Neural cell (in vitro differentiated cells): ENCODE results near the gene GSK3B. TPM values are rescaled to one million over a fixed set of nuclear protein-coding genes. Genes with fewer than 3 reads are reported as not detected.

Experiments
- H2AFZ ChIP-seq: fragments of 200-600, 300-800 bp; sonication (generic), shearing (Covaris generic); 2 replicates; pipeline ENCODE4 v1.6.0; 2014; ENCODE audit warnings: low read depth, mild to moderate bottlenecking, antibody characterized with exemption, low read length, moderate library complexity
- H3F3A ChIP-seq: fragments of 200-600 bp; shearing (Covaris generic); 2 replicates; pipeline ENCODE4 v1.6.1; 2016; ENCODE audit warnings: mild to moderate bottlenecking, moderate library complexity, mixed read lengths, antibody characterized with exemption, low read length; ENCODE audit not compliant: insufficient read depth, poor library complexity, severe bottlenecking
- H3K27ac ChIP-seq: fragments of 200-600, 300-800 bp; sonication (generic), shearing (Covaris generic); 2 replicates; pipeline ENCODE4 v1.5.1; 2014; ENCODE audit warnings: mild to moderate bottlenecking, low read length, moderate library complexity
- H3K27me3 ChIP-seq: fragments of 300-800, 200-600 bp; sonication (generic), shearing (Covaris generic); 2 replicates; pipeline ENCODE4 v1.6.0; 2014; ENCODE audit warnings: mild to moderate bottlenecking, low read depth, low read length, moderate library complexity; ENCODE audit not compliant: insufficient read depth
- H3K36me3 ChIP-seq: fragments of 300-800, 200-600 bp; sonication (generic), shearing (Covaris generic); 2 replicates; pipeline ENCODE4 v1.5.1; 2014; ENCODE audit warnings: mild to moderate bottlenecking, antibody characterized with exemption, low read length, moderate library complexity; ENCODE audit not compliant: insufficient read depth
- H3K4me2 ChIP-seq: fragments of 300-800, 200-600 bp; sonication (generic), shearing (Covaris generic); 2 replicates; pipeline ENCODE4 v1.6.0; 2014; ENCODE audit warnings: mild to moderate bottlenecking, low read length
- H3K4me3 ChIP-seq: fragments of 300-800, 200-600 bp; sonication (generic), shearing (Covaris generic); 2 replicates; pipeline ENCODE4 v1.5.1; 2014; ENCODE audit warnings: mild to moderate bottlenecking, low read length, moderate library complexity
- H3K79me2 ChIP-seq: fragments of 200-600 bp; shearing (Covaris generic); replicated peaks from 2 replicates; pipeline ENCODE4 v1.6.0; 2014; ENCODE audit warnings: mild to moderate bottlenecking, low read length, moderate library complexity; ENCODE audit not compliant: insufficient read depth
- H3K9ac ChIP-seq: fragments of 300-800, 200-600 bp; sonication (generic), shearing (Covaris generic); 2 replicates; pipeline ENCODE4 v1.6.1; 2016; ENCODE audit warnings: mild to moderate bottlenecking, low read length, mixed read lengths
- H3K9me2 ChIP-seq: fragments of 200-600 bp; shearing (Covaris generic); 2 replicates; pipeline ENCODE4 v1.6.1; 2016; ENCODE audit warnings: mild to moderate bottlenecking, low read length, mixed read lengths; ENCODE audit not compliant: insufficient read depth
- H3K9me3 ChIP-seq: fragments of 200-600, 300-800 bp; sonication (generic), shearing (Covaris generic); 2 replicates; pipeline ENCODE4 v1.6.1; 2016; ENCODE audit warnings: mild to moderate bottlenecking, mixed run types, low read length, moderate library complexity, mixed read lengths
- H4K20me1 ChIP-seq: fragments of 200-600 bp; shearing (Covaris generic); 2 replicates; pipeline ENCODE4 v1.6.1; 2016; ENCODE audit warnings: mild to moderate bottlenecking, mixed run types; ENCODE audit not compliant: insufficient read depth
- EP300 ChIP-seq: fragments of 450-650 bp; conservative IDR thresholded peaks from 2 replicates; pipeline ENCODE4 v1.6.1; 2014; ENCODE audit warnings: antibody characterized with exemption, mild to moderate bottlenecking, moderate library complexity; ENCODE audit not compliant: poor library complexity, severe bottlenecking
- EZH2 ChIP-seq: fragments of 200-600, 300-800 bp; shearing (Covaris generic), sonication (generic); IDR thresholded peaks from 2 replicates; pipeline ENCODE4 v1.6.1; 2014; ENCODE audit warnings: antibody characterized with exemption, low read length, borderline replicate concordance, mild to moderate bottlenecking; ENCODE audit not compliant: insufficient read depth, poor library complexity, severe bottlenecking
- MXI1 ChIP-seq: fragments of 450-650 bp; conservative IDR thresholded peaks from 2 replicates; pipeline ENCODE4 v1.6.1; 2014; ENCODE audit warnings: antibody characterized with exemption, mild to moderate bottlenecking; ENCODE audit not compliant: poor library complexity, severe bottlenecking
- POLR2AphosphoS5 ChIP-seq: IDR thresholded peaks from 2 replicates; pipeline ENCODE4 v1.6.1; 2012
- RAD21 ChIP-seq: fragments of 450-650 bp; conservative IDR thresholded peaks from 2 replicates; pipeline ENCODE4 v1.6.1; 2014; ENCODE audit warnings: antibody characterized with exemption, mild to moderate bottlenecking, moderate library complexity
- SMC3 ChIP-seq: fragments of 450-650 bp; conservative IDR thresholded peaks from 2 replicates; pipeline ENCODE4 v1.6.1; 2014; ENCODE audit warnings: antibody characterized with exemption, mild to moderate bottlenecking, moderate library complexity; ENCODE audit not compliant: poor library complexity
- TAF1 ChIP-seq: IDR thresholded peaks from 2 replicates; pipeline ENCODE4 v1.6.1; 2012; ENCODE audit warnings: low read depth
- polyA plus RNA-seq: library from polyadenylated mRNA; depleted of rRNA; stranded (reverse); fragments of >200 nt; gene quantifications from 2 replicates; pipeline ENCODE4 v1.2.3, GENCODE V29; 2014
- TF ChIP-seq, protein P1 (sequence below): IDR thresholded peaks from 2 replicates; pipeline ENCODE4 v1.6.1; 2012; ENCODE audit warnings: borderline replicate concordance
- TF ChIP-seq, protein P2 (sequence below): fragments of 450-650 bp; IDR thresholded peaks from 2 replicates; pipeline ENCODE4 v1.5.1; 2014; ENCODE audit warnings: antibody characterized with exemption, mild to moderate bottlenecking, moderate library complexity; ENCODE audit not compliant: poor library complexity, severe bottlenecking

Gene GSK3B
- polyA plus RNA-seq, 1 donor from 2014 or later: 48.5 TPM

DNA sequence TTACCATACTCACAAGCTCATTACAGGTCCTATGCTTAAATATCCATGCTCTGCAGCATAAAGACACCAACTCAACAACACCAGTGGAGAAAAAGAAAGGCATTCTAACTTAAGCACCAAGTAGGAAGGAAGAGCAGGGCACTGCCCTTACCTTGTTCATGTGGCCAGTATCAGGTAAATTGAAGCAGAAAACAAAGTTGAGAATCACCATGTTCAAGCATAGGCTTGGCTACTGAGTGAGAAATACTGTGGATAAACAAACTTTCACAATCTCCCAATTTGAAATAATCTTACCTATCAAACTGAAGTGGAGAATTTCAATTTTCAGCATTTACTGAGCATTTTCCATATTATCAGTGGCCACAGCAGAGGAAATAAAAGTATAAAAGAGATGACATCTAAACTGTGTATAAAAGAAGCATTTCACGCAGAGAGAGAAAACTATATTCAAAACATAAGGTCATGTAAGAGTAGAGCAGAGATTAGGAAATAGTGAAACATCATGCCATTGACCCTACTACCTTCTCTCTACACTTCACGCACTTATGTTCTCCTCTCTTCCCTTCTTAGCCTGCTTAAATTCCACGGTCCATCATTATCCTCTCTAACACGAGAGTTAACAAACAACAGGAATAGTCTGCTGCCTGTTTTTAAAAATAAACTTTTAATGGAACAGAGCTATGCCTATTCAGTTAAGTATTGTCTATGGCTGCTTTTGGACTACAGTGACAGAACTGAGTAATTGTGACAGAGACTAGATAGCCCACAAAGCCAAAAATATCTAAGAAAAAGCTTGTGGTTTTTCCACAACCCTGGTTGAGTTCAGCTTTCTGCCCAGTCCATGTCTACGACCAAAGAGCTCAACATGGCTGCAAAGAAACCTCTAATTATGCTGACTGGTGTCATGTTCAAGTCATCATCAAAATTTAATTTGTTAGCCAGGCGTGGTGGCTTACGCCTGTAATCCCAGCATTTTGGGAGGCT, 169.8 kb downstream of the GSK3B start:
- Histone ChIP-seq H3K36me3 (no peaks in the 10 kb centered on the region), H3K9ac (no peak overlapping the region), H3K79me2 (peaks cover 42% of the 10 kb centered on the region), H3F3A (no peaks in the 10 kb centered on the region), H3K4me3 (no peak overlapping the region), H2AFZ (no peak overlapping the region), H3K9me3 (no peaks in the 10 kb centered on the region), H3K4me2 (no peak overlapping the region), H3K9me2 (no peaks in the 10 kb centered on the region), H3K27ac (no peak overlapping the region), H4K20me1 (no peaks in the 10 kb centered on the region), H3K27me3 (no peaks in the 10 kb centered on the region)
- no peak for TF ChIP-seq RAD21
- no peak for TF ChIP-seq MXI1
- no peak for TF ChIP-seq EZH2
- TF ChIP-seq, protein P1, sequence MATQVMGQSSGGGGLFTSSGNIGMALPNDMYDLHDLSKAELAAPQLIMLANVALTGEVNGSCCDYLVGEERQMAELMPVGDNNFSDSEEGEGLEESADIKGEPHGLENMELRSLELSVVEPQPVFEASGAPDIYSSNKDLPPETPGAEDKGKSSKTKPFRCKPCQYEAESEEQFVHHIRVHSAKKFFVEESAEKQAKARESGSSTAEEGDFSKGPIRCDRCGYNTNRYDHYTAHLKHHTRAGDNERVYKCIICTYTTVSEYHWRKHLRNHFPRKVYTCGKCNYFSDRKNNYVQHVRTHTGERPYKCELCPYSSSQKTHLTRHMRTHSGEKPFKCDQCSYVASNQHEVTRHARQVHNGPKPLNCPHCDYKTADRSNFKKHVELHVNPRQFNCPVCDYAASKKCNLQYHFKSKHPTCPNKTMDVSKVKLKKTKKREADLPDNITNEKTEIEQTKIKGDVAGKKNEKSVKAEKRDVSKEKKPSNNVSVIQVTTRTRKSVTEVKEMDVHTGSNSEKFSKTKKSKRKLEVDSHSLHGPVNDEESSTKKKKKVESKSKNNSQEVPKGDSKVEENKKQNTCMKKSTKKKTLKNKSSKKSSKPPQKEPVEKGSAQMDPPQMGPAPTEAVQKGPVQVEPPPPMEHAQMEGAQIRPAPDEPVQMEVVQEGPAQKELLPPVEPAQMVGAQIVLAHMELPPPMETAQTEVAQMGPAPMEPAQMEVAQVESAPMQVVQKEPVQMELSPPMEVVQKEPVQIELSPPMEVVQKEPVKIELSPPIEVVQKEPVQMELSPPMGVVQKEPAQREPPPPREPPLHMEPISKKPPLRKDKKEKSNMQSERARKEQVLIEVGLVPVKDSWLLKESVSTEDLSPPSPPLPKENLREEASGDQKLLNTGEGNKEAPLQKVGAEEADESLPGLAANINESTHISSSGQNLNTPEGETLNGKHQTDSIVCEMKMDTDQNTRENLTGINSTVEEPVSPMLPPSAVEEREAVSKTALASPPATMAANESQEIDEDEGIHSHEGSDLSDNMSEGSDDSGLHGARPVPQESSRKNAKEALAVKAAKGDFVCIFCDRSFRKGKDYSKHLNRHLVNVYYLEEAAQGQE: no peak
- TF ChIP-seq EP300: no peak
- TF ChIP-seq POLR2AphosphoS5: no peak
- TF ChIP-seq SMC3: no peak
- TF ChIP-seq, protein P2, sequence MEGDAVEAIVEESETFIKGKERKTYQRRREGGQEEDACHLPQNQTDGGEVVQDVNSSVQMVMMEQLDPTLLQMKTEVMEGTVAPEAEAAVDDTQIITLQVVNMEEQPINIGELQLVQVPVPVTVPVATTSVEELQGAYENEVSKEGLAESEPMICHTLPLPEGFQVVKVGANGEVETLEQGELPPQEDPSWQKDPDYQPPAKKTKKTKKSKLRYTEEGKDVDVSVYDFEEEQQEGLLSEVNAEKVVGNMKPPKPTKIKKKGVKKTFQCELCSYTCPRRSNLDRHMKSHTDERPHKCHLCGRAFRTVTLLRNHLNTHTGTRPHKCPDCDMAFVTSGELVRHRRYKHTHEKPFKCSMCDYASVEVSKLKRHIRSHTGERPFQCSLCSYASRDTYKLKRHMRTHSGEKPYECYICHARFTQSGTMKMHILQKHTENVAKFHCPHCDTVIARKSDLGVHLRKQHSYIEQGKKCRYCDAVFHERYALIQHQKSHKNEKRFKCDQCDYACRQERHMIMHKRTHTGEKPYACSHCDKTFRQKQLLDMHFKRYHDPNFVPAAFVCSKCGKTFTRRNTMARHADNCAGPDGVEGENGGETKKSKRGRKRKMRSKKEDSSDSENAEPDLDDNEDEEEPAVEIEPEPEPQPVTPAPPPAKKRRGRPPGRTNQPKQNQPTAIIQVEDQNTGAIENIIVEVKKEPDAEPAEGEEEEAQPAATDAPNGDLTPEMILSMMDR: no peak
- TF ChIP-seq TAF1: no peak

DNA sequence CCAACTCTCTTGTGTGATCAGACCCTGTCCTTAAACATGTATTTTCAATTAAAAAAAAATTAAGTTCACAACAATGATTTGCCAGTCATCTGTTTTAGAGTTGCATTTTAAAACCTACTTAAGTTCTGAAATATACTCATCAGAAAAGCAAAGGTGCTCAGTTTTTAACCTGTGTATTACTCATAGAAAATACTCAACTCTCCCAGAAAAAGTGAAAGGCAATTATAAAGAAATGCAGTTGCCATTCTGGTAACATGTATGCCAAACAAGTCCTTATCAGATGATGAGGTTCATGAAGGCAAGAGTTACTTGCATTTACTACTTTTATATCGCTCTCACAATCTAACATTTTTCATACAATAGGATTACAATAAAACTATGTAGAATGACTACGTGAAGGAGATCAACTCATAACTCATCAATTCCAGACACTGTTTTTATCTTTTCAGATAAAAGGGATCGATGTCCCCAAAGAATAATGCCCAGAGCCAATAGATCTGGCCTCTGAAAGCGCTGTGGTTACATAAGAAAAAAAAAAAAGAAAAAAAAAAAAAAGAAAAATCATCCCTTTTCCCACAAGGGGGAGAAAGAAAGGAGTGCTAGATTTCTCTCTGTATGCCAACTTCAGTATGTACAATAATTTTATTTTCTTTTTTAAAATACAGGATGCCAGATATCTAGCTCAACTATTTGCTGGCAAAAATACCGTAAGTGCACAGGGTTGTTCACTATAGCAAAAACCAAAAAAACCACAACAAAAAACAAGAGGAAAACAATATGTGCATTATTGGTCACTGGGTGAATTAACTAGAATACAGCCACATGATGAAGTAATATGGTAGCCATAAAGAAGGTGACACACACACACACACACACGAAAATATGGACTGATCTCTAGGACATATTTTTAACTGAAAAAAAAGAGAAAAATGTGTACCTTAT, 175.0 kb downstream of the GSK3B start:
- H2AFZ ChIP-seq: no peak overlapping the region
- H3K79me2 ChIP-seq: peaks cover 11% of the 10 kb centered on the region
- H3K4me3 ChIP-seq: no peak overlapping the region
- H3K27ac ChIP-seq: no peak overlapping the region
- H3K9ac ChIP-seq: no peak overlapping the region
- no peaks in the 10 kb centered on the region for H3K9me3 ChIP-seq
- H3F3A ChIP-seq: no peaks in the 10 kb centered on the region
- no peaks in the 10 kb centered on the region for H3K36me3 ChIP-seq
- TF ChIP-seq EZH2: no peak
- TF ChIP-seq, protein P2: no peak
- TF ChIP-seq TAF1: no peak
- TF ChIP-seq EP300: no peak
- no peak for TF ChIP-seq POLR2AphosphoS5
- no peaks in the 10 kb centered on the region for H3K9me2 ChIP-seq
- no peaks in the 10 kb centered on the region for H4K20me1 ChIP-seq
- no peak overlapping the region for H3K4me2 ChIP-seq
- H3K27me3 ChIP-seq: no peaks in the 10 kb centered on the region
